Measurements from ENCODE around the gene PCDHGA9. TPM values are rescaled to one million over a fixed set of nuclear protein-coding genes. Genes with fewer than 3 reads are reported as not detected.
"Not testable (repeated sequence)": the region's sequence is repeated elsewhere in the genome, so short reads cannot be mapped to it uniquely, and the experiment has no call there.

PCDHGA9 gene
- total RNA-seq, 1 experiment from 2014 or later: 1.6 TPM

DNA sequence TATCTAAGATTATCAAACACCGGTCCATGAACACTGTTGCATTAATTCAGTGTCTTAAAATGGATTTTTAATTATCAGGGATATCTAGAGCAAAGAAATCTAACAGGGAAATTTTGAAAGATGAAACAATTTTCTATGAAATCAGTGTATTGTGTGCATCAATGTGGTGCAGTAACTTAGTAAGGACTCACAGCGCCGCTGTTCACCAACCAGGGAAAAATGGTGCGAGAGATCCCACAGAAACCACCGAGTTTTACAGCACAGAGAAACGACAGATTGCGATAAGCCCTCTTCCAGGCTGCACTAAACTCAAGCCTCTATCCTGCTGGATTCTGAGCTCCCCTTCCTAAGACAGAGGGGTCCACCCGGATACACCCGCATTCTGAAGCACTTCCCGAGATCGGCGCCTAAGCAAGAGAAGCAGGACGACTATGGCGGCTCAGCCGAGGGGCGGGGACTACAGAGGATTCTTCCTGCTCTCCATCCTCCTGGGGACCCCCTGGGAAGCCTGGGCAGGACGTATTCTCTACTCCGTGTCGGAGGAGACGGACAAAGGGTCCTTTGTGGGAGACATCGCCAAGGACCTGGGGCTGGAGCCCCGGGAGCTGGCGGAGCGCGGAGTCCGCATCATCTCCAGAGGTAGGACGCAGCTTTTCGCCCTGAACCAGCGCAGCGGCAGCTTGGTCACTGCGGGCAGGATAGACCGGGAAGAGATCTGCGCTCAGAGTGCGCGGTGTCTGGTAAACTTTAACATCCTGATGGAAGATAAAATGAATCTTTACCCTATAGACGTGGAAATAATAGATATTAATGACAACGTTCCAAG is 19.9 kb upstream of the PCDHGA9 start, which contains the start of gene PCDHGA7:
PCDHGA7 (plus strand) TSS at position 274 of the 826 bp plus-strand sequence; CDS start at position 432, 158 bp downstream.
- no peak for DNase-seq (ENCODE audit: extremely low read depth, low read depth)

DNA sequence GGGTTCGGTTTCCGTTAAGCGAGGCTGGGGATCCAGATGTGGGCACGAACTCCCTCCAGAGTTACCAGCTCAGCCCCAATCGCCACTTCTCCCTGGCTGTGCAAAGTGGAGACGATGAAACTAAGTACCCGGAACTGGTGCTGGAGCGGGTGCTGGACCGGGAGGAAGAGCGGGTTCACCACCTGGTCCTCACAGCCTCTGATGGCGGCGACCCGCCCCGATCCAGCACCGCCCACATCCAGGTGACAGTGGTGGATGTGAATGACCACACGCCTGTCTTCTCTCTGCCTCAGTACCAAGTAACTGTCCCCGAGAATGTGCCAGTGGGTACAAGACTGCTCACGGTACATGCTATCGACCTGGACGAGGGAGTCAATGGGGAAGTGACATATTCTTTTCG is 19.2 kb upstream of the PCDHGA9 start:
- no peak for DNase-seq (ENCODE audit: extremely low read depth, low read depth)

GRCh38 chr5:141384471-141385267 is 17.9 kb upstream of the PCDHGA9 start:
- DNase-seq (ENCODE audit: extremely low read depth, low read depth): no peak

- peak; percentile 36 for DNase-seq (ENCODE audit: extremely low read depth, low read depth)
These were observed 14.8 kb upstream of the PCDHGA9 start, which contains the start of gene PCDHGB4 for GRCh38 chr5:141387557-141388311. Gene PCDHGB4, plus strand, starts transcription at chr5:141387698. Its CDS starts 187 bp downstream, at chr5:141387885.

GRCh38 chr5:141388661-141389060 is 13.9 kb upstream of the PCDHGA9 start:
- no peak for DNase-seq (ENCODE audit: extremely low read depth, low read depth)

- no peak for DNase-seq (ENCODE audit: extremely low read depth, low read depth)
These were observed 13.2 kb upstream of the PCDHGA9 start for GRCh38 chr5:141389153-141390042.

DNA sequence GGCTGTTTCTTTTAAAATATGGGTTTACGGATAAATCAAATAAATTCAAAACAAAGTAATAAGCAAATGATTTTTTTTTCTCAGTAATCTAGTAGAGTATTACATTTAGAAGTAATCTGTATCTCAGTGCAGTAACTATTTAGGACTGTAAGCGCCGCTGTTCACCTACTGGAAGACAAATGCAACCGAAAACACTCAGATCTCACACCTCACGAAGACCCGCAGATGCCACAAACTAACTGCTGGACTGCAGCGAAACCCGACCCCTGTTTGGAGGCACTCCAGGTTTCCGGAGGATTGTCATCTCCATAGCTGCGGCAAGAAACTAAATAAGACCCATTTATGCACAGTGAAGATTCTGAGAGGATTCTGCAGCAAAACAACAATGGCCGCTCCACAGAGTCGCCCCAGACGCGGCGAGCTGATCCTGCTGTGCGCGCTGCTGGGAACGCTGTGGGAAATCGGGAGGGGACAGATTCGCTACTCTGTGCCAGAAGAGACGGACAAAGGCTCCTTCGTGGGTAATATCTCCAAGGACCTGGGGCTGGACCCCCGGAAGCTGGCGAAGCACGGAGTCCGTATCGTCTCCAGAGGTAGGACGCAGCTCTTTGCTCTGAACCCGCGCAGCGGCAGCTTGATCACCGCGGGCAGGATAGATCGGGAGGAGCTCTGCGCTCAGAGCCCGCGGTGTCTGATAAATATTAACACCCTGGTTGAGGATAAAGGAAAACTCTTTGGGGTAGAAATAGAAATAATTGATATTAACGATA is 10.0 kb upstream of the PCDHGA9 start, which contains the start of gene PCDHGA8:
PCDHGA8 (plus strand) TSS at position 205 of the 770 bp plus-strand sequence; CDS start at position 386, 181 bp downstream.
- no peak for DNase-seq (ENCODE audit: extremely low read depth, low read depth)

DNA sequence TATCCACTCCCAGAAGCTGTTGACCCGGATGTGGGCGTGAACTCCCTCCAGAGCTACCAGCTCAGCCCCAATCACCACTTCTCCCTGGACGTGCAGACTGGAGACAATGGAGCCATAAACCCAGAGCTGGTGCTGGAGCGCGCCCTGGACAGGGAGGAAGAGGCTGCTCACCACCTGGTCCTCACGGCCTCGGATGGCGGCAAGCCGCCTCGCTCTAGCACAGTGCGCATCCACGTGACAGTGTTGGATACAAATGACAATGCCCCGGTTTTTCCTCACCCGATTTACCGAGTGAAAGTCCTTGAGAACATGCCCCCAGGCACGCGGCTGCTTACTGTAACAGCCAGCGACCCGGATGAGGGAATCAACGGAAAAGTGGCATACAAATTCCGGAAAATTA is 9.3 kb upstream of the PCDHGA9 start:
- DNase-seq (ENCODE audit: extremely low read depth, low read depth): no peak

- DNase-seq (ENCODE audit: extremely low read depth, low read depth): not testable (repeated sequence)
These were observed 8.0 kb upstream of the PCDHGA9 start for GRCh38 chr5:141394401-141395187.

GRCh38 chr5:141397756-141398551 is 4.6 kb upstream of the PCDHGA9 start, which contains the start of gene PCDHGB5:
Gene PCDHGB5, plus strand, starts transcription at chr5:141397947. Its CDS starts 181 bp downstream, at chr5:141398128.
- not testable (repeated sequence) for DNase-seq (ENCODE audit: extremely low read depth, low read depth)

- no peak for DNase-seq (ENCODE audit: extremely low read depth, low read depth)
These were observed 4.0 kb upstream of the PCDHGA9 start for GRCh38 chr5:141398608-141399007.

DNA sequence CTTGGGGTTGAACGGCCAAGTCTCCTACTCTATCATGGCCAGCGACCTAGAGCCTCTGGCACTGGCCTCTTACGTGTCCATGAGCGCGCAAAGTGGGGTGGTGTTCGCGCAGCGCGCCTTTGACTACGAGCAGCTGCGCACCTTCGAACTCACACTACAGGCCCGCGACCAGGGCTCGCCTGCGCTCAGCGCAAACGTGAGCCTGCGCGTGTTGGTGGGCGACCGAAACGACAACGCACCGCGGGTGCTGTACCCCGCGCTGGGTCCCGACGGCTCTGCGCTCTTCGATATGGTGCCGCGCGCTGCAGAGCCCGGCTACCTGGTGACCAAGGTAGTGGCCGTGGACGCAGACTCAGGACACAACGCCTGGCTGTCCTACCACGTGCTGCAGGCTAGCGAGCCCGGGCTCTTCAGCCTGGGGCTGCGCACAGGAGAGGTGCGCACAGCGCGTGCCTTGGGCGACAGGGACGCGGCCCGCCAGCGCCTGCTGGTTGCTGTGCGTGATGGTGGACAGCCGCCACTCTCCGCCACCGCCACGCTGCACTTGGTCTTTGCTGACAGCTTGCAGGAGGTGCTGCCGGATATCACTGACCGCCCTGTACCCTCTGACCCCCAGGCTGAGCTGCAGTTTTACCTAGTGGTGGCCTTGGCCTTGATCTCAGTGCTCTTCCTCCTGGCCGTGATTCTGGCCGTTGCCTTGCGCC is 2.9 kb upstream of the PCDHGA9 start:
- DNase-seq (ENCODE audit: extremely low read depth, low read depth): no peak

- no peak for DNase-seq (ENCODE audit: extremely low read depth, low read depth)
These were observed 809 bp downstream of the PCDHGA9 start for GRCh38 chr5:141403387-141403786.

- not testable (repeated sequence) for DNase-seq (ENCODE audit: extremely low read depth, low read depth)
These were observed 5.4 kb downstream of the PCDHGA9 start, which contains the start of gene PCDHGB6 for GRCh38 chr5:141407790-141408505. Gene PCDHGB6, plus strand, starts transcription at chr5:141408021. Its CDS starts 182 bp downstream, at chr5:141408203.

DNA sequence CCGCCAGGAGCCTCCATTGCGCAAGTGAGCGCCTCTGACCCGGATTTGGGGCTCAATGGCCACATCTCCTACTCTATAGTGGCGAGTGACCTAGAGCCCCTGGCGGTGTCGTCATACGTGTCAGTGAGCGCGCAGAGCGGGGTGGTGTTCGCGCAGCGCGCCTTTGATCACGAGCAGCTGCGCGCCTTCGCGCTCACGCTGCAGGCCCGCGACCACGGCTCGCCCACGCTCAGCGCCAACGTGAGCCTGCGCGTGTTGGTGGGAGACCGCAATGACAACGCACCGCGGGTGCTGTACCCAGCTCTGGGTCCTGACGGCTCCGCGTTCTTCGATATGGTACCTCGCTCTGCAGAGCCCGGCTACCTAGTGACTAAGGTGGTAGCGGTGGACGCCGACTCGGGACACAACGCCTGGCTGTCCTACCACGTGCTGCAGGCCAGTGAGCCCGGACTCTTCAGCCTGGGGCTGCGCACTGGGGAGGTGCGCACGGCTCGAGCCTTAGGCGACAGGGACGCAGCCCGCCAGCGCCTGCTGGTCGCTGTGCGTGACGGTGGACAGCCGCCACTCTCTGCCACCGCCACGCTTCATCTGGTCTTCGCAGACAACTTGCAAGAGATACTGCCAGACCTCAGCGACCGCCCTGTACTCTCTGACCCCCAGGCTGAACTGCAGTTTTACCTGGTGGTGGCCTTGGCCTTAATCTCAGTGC is 7.2 kb downstream of the PCDHGA9 start:
- no peak for DNase-seq (ENCODE audit: extremely low read depth, low read depth)
